Skeletal muscle cell (primary cell): ENCODE results near the gene DCHS2.
A peak's percentile ranks its signal among the peaks of the same experiment; 100 is the strongest.

Experiments
- DNase-seq: peaks from one replicate; pipeline ENCODE4 v3.0.0-alpha.2; 2010; ENCODE audit warnings: low read depth
- H3K4me3 ChIP-seq: 2 replicates; pipeline ENCODE4 v1.5.1; 2011; ENCODE audit warnings: low read depth, mild to moderate bottlenecking, control low read depth, low read length, moderate library complexity

Gene DCHS2

DNA sequence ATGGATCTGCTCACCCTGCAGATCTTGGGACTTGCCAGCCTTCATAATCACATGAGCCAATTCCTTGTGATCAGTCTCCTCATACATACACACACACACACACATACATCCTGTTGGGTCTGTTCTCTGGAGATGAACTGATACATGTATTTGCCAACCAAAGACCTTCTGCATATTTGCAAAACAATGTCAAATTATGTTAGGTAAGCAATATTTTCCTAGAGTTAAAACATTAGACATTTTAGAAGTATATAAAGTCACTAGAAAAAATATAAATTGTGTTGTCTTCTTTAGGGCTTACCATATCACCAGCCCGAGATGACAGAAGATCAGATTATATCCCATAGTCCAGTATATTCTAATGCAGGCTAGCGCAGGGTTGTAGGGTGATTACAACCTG, 156.0 kb downstream of the DCHS2 start:
- no peak for DNase-seq
- no peak overlapping the region for H3K4me3 ChIP-seq

GRCh38 chr4:154332681-154333421, 158.7 kb downstream of the DCHS2 start:
- DNase-seq = no peak
- peak overlapping the region; percentile 25 for H3K4me3 ChIP-seq

DNA sequence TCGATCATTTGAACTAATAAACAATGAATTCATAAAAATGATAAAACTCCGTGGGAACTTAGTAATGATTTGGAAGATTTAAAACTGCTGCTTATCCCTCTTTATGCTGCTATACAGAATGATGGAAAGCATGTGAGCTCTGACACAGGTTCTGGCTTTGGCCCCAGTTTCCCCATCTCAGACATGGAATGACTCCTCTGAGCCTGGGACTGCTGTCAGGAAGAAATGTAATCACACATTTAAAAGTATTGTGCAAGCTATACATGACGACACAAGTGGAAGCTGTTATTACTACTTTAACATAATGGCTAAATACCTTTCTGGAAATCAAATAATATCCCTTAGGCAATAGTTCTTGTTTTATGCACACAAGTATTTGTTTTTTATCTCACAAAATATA, 161.7 kb downstream of the DCHS2 start:
- H3K4me3 ChIP-seq = no peak overlapping the region
- DNase-seq = peak; percentile 87

DNA sequence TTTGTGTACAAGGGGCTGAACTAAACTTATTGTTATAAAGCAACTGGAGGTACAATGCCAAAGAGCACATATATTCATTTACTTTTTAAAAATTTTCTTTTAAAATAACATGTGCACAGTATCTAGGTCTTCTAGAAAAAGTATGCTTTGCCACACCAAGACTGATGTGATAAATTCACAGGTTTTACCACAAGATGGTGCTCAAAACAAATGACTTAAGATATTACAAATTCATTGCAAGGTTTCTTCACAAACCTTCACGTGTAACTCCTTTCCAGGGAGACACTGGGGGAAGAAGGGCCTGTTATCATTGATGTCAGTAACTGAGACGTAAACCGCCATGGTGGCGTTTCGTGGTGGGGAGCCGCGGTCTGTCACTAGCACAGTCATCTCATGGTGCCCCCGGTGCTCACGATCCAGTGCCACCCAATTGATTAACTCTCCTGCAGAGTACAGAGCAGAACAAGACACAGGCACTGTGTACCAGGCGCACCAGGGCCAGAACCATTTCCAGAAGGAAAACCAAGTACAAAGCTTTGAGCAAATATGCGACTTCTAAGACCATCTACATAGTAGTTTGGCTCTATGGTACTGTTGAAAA, 162.2 kb downstream of the DCHS2 start:
- DNase-seq = peak; percentile 13
- no peak overlapping the region for H3K4me3 ChIP-seq

DNA sequence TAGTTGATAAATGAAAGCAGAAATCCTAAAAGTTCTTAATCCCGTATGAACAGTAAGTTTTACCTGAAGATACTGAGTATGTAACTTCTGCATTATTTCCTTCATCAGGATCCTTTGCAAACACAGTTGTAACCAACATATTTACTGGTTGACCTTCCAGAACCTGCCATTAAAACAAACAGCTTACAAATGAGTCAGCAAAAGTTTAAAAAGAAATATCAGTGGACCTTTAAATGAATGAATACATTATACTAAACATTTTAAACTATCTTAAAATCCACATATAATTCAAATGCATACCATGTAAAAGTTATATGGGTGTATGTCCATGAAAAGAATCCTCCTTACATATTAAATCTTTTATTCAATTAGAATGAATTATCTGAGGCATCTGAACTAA, 163.6 kb downstream of the DCHS2 start:
- no peak for DNase-seq
- H3K4me3 ChIP-seq = no peak overlapping the region

- no peak overlapping the region for H3K4me3 ChIP-seq
- DNase-seq = no peak
These were observed 171.1 kb downstream of the DCHS2 start for GRCh38 chr4:154320521-154320920.

DNA sequence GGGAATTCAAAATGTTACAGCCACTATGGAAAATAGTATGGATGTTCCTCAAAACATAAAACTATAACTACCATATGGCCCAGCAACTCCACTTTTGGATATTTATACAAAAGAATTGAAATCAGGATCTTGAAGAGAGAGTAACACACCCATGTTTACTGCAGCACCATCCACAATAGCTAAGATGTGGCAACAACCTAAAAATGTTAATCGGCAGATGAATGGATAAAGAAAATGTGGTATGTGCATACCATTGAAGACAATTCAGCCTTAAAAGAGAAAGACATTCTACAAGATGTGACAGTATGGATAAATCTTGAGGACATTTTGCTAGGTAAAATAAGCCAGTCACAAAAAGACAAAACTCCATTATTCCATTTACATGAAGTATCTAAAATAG, 171.9 kb downstream of the DCHS2 start:
- no peak overlapping the region for H3K4me3 ChIP-seq
- no peak for DNase-seq

- no peak overlapping the region for H3K4me3 ChIP-seq
- no peak for DNase-seq
These were observed 174.2 kb downstream of the DCHS2 start for GRCh38 chr4:154317201-154317999.

DNA sequence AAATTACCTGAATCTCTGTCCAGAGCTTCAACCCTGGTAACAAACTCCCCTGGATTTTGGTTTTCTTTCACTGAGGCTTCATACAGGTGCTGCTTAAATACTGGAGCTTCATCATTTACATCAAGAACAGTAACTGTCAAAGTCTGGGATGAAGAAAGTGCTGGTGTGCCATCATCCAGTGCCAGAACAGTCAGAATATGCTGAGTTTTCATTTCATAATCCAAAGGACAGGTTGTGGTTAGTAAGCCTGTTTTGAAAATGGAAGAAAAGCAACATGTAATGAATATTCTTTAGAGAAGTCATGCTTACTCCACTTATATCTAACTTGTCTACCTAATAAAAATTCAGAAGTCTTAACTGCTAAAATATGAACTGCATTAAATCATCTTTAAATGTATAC, 175.9 kb downstream of the DCHS2 start:
- no peak for DNase-seq
- no peak overlapping the region for H3K4me3 ChIP-seq

DNA sequence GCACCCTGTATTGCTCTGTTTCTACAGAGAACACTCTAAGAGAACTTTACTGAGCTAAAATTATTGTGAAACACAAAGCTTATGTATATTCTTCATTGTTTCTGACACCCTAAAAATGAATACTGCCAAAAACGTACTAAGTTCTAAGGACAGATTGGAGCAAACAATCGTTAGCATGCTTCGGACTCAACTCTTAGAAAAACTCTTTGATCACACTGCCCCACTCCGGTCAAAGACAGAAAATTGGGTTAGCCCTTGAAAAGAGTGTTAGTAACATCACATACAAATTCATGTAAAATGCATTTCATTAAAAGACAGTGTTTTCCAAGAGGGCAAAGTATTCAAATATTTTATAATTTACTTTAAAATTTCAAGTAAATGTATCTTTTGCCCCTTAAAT, 177.4 kb downstream of the DCHS2 start:
- DNase-seq = peak; percentile 11
- no peak overlapping the region for H3K4me3 ChIP-seq

- DNase-seq = peak; percentile 37
- no peak overlapping the region for H3K4me3 ChIP-seq
These were observed 178.5 kb downstream of the DCHS2 start for GRCh38 chr4:154313004-154313585.

DNA sequence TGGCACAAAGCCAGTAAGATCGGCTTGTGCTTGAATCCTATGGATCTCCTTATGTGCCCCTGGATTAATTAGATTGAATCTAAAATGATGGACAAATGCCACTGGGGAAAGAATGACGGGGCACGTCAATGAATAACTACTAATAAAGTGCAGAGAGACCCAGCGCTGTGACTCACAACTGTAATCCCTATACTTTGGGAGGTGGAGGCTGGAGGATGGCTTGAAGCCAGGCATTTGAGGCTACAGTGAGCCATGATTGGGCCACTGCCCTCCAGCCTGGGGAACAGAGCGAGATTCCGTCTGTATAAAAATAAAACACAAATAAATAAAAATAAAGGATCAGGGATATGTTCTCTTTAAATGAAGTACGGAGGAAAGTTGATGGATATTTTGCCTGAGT, 179.4 kb downstream of the DCHS2 start:
- H3K4me3 ChIP-seq = no peak overlapping the region
- no peak for DNase-seq

DNA sequence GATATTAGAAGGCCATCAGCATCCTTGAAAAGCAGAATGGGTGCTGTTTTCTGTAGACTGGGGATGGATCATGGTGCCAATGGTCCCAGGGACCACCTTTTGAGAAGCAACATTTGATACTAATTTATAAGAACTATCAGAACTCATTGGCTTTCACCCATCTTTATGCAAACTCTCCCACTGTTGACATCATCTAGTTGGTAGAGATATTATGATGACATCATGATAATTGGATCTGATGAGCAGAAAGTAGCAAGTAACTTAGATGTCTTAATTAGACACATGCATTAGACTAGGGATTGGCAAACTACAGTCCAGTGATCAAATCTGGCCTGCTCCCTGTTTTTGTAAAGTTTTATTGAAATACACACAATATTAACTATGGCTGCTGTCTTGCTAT, 181.0 kb downstream of the DCHS2 start:
- DNase-seq = no peak

GRCh38 chr4:154308207-154308606, 183.4 kb downstream of the DCHS2 start:
- no peak for DNase-seq
- H3K4me3 ChIP-seq = no peak overlapping the region

More for the DNA sequence above, 181.0 kb downstream of the DCHS2 start:
- H3K4me3 ChIP-seq = no peak overlapping the region

- no peak for DNase-seq
- H3K4me3 ChIP-seq = no peak overlapping the region
These were observed 184.1 kb downstream of the DCHS2 start for GRCh38 chr4:154307451-154307850.

GRCh38 chr4:154305616-154306015, 186.0 kb downstream of the DCHS2 start:
- H3K4me3 ChIP-seq = no peak overlapping the region
- no peak for DNase-seq

- no peak overlapping the region for H3K4me3 ChIP-seq
- no peak for DNase-seq
These were observed 186.9 kb downstream of the DCHS2 start for GRCh38 chr4:154304679-154305078.

DNA sequence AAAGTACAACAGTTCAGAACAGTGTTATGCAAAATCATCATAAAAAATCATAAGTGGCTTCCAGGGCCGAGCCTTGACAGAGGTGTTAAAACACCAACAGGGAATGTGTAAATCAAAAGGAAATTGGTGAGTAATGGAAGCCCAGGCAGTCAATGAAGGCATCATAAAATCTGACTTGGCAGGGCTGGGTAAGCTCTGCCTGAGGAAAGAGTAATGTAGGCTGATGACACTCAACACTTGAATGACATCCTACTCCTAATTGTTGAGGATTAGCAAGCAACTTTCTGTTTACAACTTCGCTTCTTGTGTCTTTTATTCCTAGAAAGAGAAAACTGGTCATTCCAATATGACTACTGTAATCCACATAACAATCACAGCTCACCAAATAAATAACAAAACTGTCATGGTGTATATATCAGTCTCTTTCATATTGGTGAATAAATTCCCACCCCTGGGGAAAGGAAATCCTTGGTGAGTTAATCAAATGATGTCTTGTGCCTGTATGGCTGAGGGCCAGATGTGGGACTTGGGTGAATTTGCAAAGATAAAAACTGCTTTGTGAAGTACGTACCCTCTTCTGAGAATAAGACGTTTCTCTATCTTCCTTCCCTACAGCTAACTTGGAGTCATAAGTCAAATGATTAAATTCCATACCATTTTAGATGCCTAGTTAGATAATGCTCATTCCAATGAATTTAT, 196.8 kb downstream of the DCHS2 start:
- DNase-seq = no peak
- H3K4me3 ChIP-seq = no peak overlapping the region

DNA sequence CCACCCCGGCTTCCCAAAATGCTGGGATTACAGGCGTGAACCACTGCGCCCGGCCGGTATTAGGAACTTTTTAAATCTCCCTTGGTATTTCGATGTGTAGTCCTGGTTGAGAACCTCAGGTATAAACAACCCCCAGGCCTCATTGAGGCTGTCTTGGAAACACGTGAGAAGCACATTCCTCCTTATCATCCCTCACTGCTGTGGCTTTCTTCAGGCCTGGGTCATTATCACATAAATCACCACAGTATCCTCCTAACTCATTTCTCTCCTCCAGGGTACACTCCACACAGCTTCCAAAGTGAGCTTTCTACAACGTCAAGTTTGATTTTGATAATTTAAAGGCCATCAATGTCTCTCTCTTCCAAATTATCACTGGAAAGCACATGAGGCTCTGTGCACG, 198.2 kb downstream of the DCHS2 start:
- DNase-seq = no peak
- H3K4me3 ChIP-seq = no peak overlapping the region

- no peak overlapping the region for H3K4me3 ChIP-seq
- DNase-seq = no peak
These were observed 199.0 kb downstream of the DCHS2 start for GRCh38 chr4:154292589-154292988.
